Umbilical cord (tissue), 2 donors: ENCODE measurements around the gene VEZT. TPM values are rescaled to one million over a fixed set of nuclear protein-coding genes. Genes with fewer than 3 reads are reported as not detected.
A peak's percentile ranks its signal among the peaks of the same experiment; 100 is the strongest.
"Not testable (repeated sequence)": the region's sequence is repeated elsewhere in the genome, so short reads cannot be mapped to it uniquely, and the experiment has no call there.

Experiments used
- DNase-seq: peaks from one replicate; pipeline ENCODE4 v3.0.0-alpha.2; 2015; ENCODE audit warnings: low spot score
- total RNA-seq: library from RNA; depleted of rRNA; stranded (reverse); fragments of >200 nt; gene quantifications from one replicate; pipeline ENCODE4 v1.2.3, GENCODE V29; 2014; ENCODE audit warnings: low replicate concordance; ENCODE audit not compliant: insufficient read depth

The VEZT gene
- total RNA-seq, 1 donor from 2014 or later: 94.4 TPM

GRCh38 chr12:95224202-95225170 lies 6.9 kb downstream of the VEZT start:
- DNase-seq: no peak

- no peak for DNase-seq
Observed at GRCh38 chr12:95225645-95226212, 8.1 kb downstream of the VEZT start.

- no peak for DNase-seq
Observed at GRCh38 chr12:95227818-95228356, 10.3 kb downstream of the VEZT start.

- DNase-seq: no peak
Observed at GRCh38 chr12:95228617-95229016, 11.0 kb downstream of the VEZT start.

- DNase-seq: no peak
Observed at GRCh38 chr12:95229636-95230035, 12.0 kb downstream of the VEZT start.

- no peak for DNase-seq
Observed at GRCh38 chr12:95230313-95230712, 12.7 kb downstream of the VEZT start.

GRCh38 chr12:95231190-95231589 lies 13.6 kb downstream of the VEZT start:
- DNase-seq: no peak

- not testable (repeated sequence) for DNase-seq
Observed at GRCh38 chr12:95234187-95234586, 16.6 kb downstream of the VEZT start.

GRCh38 chr12:95235621-95236020 lies 18.0 kb downstream of the VEZT start:
- not testable (repeated sequence) for DNase-seq

- no peak for DNase-seq
Observed at GRCh38 chr12:95237315-95237714, 19.7 kb downstream of the VEZT start.

- DNase-seq: no peak
Observed at GRCh38 chr12:95238150-95238549, 20.5 kb downstream of the VEZT start.

GRCh38 chr12:95239216-95239615 lies 21.6 kb downstream of the VEZT start:
- no peak for DNase-seq

GRCh38 chr12:95239835-95240234 lies 22.2 kb downstream of the VEZT start:
- not testable (repeated sequence) for DNase-seq

GRCh38 chr12:95240556-95240955 lies 22.9 kb downstream of the VEZT start:
- no peak for DNase-seq

GRCh38 chr12:95241138-95241537 lies 23.5 kb downstream of the VEZT start:
- DNase-seq: not testable (repeated sequence)

- DNase-seq: no peak
Observed at GRCh38 chr12:95241761-95242506, 24.3 kb downstream of the VEZT start.

- DNase-seq: no peak
Observed at GRCh38 chr12:95243497-95244183, 26.0 kb downstream of the VEZT start.

- no peak for DNase-seq
Observed at GRCh38 chr12:95244350-95244749, 26.7 kb downstream of the VEZT start.

- DNase-seq: no peak
Observed at GRCh38 chr12:95248095-95248494, 30.5 kb downstream of the VEZT start.

GRCh38 chr12:95248604-95249360 lies 31.2 kb downstream of the VEZT start:
- DNase-seq: peak; percentile 38

- no peak for DNase-seq
Observed at GRCh38 chr12:95253386-95253785, 35.8 kb downstream of the VEZT start.
